Tibial nerve (tissue), 4 donors: ENCODE measurements around the gene PLPP1. TPM values are rescaled to one million over a fixed set of nuclear protein-coding genes. Genes with fewer than 3 reads are reported as not detected.

Experiments used
- DNase-seq, 2 donors: peaks; one replicate each; pipeline ENCODE4 v3.0.0-alpha.2; 2019; ENCODE audit warnings: low spot score in 2 of 2
- H3K27ac ChIP-seq, 4 donors: fragments of 200-600 bp; sonication (generic) in 3 of 4; one replicate each; pipeline ENCODE4 v1.5.1; 2017 to 2019; ENCODE audit warnings: mild to moderate bottlenecking in 1 of 4
- H3K27me3 ChIP-seq, 2 donors: fragments of 200-600 bp; sonication (generic) in 1 of 2; one replicate each; pipeline versions ENCODE4 v1.5.1 to v1.6.0; 2017 to 2019
- H3K36me3 ChIP-seq, 3 donors: fragments of 200-600 bp; sonication (generic); one replicate each; pipeline ENCODE4 v1.5.1; 2018 to 2019
- H3K4me1 ChIP-seq, 4 donors: fragments of 200-600 bp; sonication (generic) in 3 of 4; one replicate each; pipeline ENCODE4 v1.5.1; 2017 to 2019
- H3K4me3 ChIP-seq, 4 donors: fragments of 200-600 bp; sonication (generic) in 3 of 4; one replicate each; pipeline ENCODE4 v1.5.1; 2017 to 2019; ENCODE audit warnings: mild to moderate bottlenecking in 1 of 4, moderate library complexity in 1 of 4
- H3K9me3 ChIP-seq, 4 donors: fragments of 200-600 bp; sonication (generic) in 3 of 4; one replicate each; pipeline ENCODE4 v1.5.1; 2017 to 2019
- EP300 ChIP-seq, 2 donors: sonication (generic); formaldehyde crosslinking; IDR thresholded peaks; one replicate each; pipeline ENCODE4 v1.6.1; 2017; ENCODE audit warnings: antibody characterized with exemption in 2 of 2, mild to moderate bottlenecking in 1 of 2
- POLR2A ChIP-seq, 2 donors: fragments of 450-650 bp; IDR thresholded peaks; one replicate each; pipeline ENCODE4 v1.6.1; 2017; ENCODE audit warnings: antibody characterized with exemption in 2 of 2, mild to moderate bottlenecking in 2 of 2, moderate library complexity in 2 of 2
- WGBS, 2 donors: methylation state at CpG; one replicate each; pipeline ENCODE4 v1.1.5; 2018; 5-methylcytosine and 5-hydroxymethylcytosine counted together
- total RNA-seq, 4 donors: library from RNA; depleted of rRNA; stranded (reverse); fragments of >200 nt; gene quantifications; one replicate each; pipeline ENCODE4 v1.1.0, GENCODE V29; 2016
- TF ChIP-seq, protein P1 (sequence below), 5 experiments: fragments of 200-600 bp in 3 of 5; fragments of 450-650 bp in 2 of 5; sonication (generic) in 3 of 5; IDR thresholded peaks; one replicate each; pipeline ENCODE4 v1.5.1; 2016 to 2019; ENCODE audit warnings: antibody characterized with exemption in 5 of 5, mild to moderate bottlenecking in 3 of 5, moderate library complexity in 2 of 5

The PLPP1 gene
- total RNA-seq, 4 donors from 2014 or later = 380 to 568 (median 427) TPM

DNA sequence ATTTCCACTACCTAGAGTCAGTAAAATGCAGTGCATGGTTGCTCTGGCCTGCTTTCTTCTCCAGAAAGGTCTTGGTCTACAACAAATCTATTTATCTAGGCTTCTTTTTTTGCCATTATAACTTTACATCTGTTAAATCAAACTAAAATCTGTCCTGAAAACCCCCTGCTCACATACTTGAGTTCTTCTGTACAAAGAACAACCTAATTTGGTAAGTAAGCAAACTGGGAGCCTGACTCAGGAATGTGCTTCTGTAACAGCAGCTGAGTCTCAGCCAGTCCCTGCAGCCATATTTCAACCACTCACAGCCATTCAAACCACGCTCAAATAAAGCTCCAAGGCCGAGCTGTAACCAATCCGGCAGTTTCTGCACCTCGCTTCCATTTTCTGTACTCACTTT is 95.8 kb downstream of the PLPP1 start:
- no peak for DNase-seq
- H3K4me1 ChIP-seq = peaks cover 0 to 55% (median 18%) of the 10 kb centered on the region in 4 donors
- H3K4me3 ChIP-seq = no peak overlapping the region
- peaks cover 0 to 42% (median 0%) of the 10 kb centered on the region in 3 donors for H3K36me3 ChIP-seq
- 49 to 64% methylated on average over 4 of the region's 4 CpGs for WGBS, 2 donors
- no peaks in the 10 kb centered on the region for H3K9me3 ChIP-seq
- peak overlapping the region; percentile 65 to 92 (median 78) for H3K27ac ChIP-seq
- TF ChIP-seq EP300 (IDR thresholded peaks at IDR 0.05) (peak in 1 of 2 donors; percentile 9), POLR2A (IDR thresholded peaks at IDR 0.05) (no peak)
- no peaks in the 10 kb centered on the region for H3K27me3 ChIP-seq

DNA sequence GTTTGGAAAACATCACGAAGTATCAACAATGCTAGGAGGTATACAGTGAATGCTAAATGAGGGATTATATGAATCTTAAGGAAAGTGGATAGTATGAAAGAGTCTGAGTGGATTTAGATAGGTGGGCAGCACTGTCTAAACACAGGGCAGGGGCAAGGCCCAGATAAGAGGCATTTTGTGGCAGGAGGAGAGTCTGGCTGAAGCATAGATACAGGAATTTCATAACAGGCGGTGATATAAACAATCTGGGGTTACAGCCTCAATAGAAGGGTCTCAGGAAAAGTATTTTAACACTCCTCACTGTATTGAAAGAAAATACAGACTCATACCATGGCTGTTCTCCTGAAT is 96.9 kb downstream of the PLPP1 start:
- DNase-seq = no peak
- TF ChIP-seq, protein P1, sequence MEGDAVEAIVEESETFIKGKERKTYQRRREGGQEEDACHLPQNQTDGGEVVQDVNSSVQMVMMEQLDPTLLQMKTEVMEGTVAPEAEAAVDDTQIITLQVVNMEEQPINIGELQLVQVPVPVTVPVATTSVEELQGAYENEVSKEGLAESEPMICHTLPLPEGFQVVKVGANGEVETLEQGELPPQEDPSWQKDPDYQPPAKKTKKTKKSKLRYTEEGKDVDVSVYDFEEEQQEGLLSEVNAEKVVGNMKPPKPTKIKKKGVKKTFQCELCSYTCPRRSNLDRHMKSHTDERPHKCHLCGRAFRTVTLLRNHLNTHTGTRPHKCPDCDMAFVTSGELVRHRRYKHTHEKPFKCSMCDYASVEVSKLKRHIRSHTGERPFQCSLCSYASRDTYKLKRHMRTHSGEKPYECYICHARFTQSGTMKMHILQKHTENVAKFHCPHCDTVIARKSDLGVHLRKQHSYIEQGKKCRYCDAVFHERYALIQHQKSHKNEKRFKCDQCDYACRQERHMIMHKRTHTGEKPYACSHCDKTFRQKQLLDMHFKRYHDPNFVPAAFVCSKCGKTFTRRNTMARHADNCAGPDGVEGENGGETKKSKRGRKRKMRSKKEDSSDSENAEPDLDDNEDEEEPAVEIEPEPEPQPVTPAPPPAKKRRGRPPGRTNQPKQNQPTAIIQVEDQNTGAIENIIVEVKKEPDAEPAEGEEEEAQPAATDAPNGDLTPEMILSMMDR (IDR thresholded peaks at IDR 0.05) = no peak
- TF ChIP-seq POLR2A (IDR thresholded peaks at IDR 0.05) (no peak), EP300 (IDR thresholded peaks at IDR 0.05) (no peak)
- peaks cover 0 to 55% (median 18%) of the 10 kb centered on the region in 4 donors for H3K4me1 ChIP-seq
- H3K4me3 ChIP-seq = no peak overlapping the region
- H3K27ac ChIP-seq = peak overlapping the region; percentile 65 to 92 (median 78)
- peaks cover 0 to 8% (median 0%) of the 10 kb centered on the region in 4 donors for H3K9me3 ChIP-seq
- H3K27me3 ChIP-seq = no peaks in the 10 kb centered on the region
- peaks cover 0 to 52% (median 0%) of the 10 kb centered on the region in 3 donors for H3K36me3 ChIP-seq
- 53 to 64% methylated on average over 2 of the region's 2 CpGs for WGBS, 2 donors

DNA sequence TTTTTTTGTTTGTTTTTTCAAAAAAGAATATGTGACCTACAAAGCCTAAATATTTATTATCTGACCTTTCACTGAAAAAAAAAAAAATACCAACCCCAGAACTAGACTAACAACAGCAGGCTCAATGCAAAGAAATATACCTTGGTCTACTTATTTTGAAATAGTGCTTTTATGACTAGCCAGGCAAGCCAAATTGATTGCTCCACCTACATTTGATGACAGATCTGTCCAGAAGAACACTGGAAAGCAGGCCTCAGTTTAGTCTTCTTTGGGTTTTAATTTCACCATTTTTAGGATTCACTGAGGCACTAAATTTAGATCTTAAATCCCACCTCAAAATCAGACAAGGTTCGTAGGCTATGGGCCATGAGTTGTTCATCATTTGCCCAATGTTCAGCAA is 97.3 kb downstream of the PLPP1 start:
- 55 to 64% methylated on average over 1 of the region's 1 CpG for WGBS, 2 donors
- peaks cover 0 to 55% (median 16%) of the 10 kb centered on the region in 4 donors for H3K4me1 ChIP-seq
- TF ChIP-seq, protein P1 (IDR thresholded peaks at IDR 0.05) = no peak
- TF ChIP-seq POLR2A (IDR thresholded peaks at IDR 0.05) = no peak
- TF ChIP-seq EP300 (IDR thresholded peaks at IDR 0.05) = no peak

DNA sequence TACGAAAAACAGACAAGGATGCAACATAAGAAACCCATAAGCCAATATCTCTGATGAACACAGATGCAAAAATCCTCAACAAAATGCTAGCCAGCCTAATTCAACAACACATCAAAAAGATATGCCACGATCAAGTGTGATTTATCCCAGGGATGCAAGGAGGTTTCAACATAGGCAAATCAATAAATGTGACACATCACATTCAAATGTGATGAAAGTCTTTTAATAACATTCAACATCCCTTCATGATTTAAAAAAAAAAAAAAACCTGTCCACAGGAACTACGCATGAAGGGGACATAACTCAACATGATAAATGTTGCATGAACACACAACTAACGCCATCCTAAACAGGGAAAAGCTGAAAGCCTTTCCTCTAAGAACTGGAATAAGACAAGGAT is 102.2 kb downstream of the PLPP1 start:
- DNase-seq = no peak
- H3K27me3 ChIP-seq = no peaks in the 10 kb centered on the region
- TF ChIP-seq POLR2A (IDR thresholded peaks at IDR 0.05) = no peak
- TF ChIP-seq, protein P1 (IDR thresholded peaks at IDR 0.05) = no peak
- TF ChIP-seq EP300 (IDR thresholded peaks at IDR 0.05) = no peak
- peaks cover 0 to 27% (median 5%) of the 10 kb centered on the region in 4 donors for H3K4me1 ChIP-seq
- WGBS, 2 donors = 95% methylated on average over 4 of the region's 4 CpGs
- H3K4me3 ChIP-seq = no peak overlapping the region
- no peak overlapping the region for H3K27ac ChIP-seq
- peaks cover 0 to 12% (median 0%) of the 10 kb centered on the region in 4 donors for H3K9me3 ChIP-seq
- peaks cover 0 to 85% (median 0%) of the 10 kb centered on the region in 3 donors for H3K36me3 ChIP-seq

More for the DNA sequence above, 97.3 kb downstream of the PLPP1 start:
- no peak overlapping the region for H3K4me3 ChIP-seq
- H3K36me3 ChIP-seq = peaks cover 0 to 56% (median 0%) of the 10 kb centered on the region in 3 donors
- no peak for DNase-seq
- H3K27me3 ChIP-seq = no peaks in the 10 kb centered on the region
- peak overlapping the region; percentile 65 to 92 (median 78) for H3K27ac ChIP-seq
- peaks cover 0 to 8% (median 0%) of the 10 kb centered on the region in 4 donors for H3K9me3 ChIP-seq

DNA sequence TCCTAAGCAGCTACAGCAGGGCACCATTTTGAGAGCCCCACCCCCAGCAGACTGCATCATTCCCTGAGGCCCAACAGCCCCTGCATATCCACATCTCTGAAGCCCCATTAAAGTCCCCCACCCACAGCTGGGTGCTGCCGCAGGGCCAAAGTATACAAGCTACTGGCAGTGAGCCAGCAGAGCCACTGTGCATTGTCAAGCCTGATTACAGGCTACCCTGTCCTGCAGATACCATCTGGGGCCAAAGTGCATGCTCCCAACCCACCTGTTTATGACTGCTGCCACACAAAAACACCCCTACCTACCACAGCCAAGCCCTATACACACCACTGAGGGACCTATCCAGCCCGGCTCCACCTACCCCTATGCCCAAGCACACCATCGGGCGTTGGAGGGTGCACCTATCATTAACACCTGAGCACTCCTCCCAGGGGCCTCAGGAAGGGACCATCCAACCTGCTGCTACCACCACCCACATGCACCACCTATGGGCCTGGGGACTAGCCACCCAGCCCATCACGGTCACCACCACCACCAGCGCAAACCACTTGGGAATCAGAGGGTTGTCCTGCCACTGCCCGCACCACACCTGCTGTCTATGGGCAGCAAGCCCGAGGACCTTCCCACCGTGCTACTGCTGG is 105.0 kb downstream of the PLPP1 start:
- H3K36me3 ChIP-seq = peaks cover 0 to 91% (median 0%) of the 10 kb centered on the region in 3 donors
- H3K27me3 ChIP-seq = no peaks in the 10 kb centered on the region
- WGBS, 2 donors = 87 to 100% methylated on average over 3 to 9 of the region's 9 CpGs
- peaks cover 0 to 12% (median 0%) of the 10 kb centered on the region in 4 donors for H3K9me3 ChIP-seq
- H3K4me3 ChIP-seq = no peak overlapping the region
- H3K4me1 ChIP-seq = peaks cover 0 to 21% (median 3%) of the 10 kb centered on the region in 4 donors
- peak overlapping the region in 1 of 4 donors; percentile 18 for H3K27ac ChIP-seq
- TF ChIP-seq EP300 (IDR thresholded peaks at IDR 0.05) (no peak), POLR2A (IDR thresholded peaks at IDR 0.05) (no peak)
- TF ChIP-seq, protein P1 (IDR thresholded peaks at IDR 0.05) = no peak
- DNase-seq = no peak
